ENCODE measurements around the gene TAF4B. TPM values are rescaled to one million over a fixed set of nuclear protein-coding genes. Genes with fewer than 3 reads are reported as not detected.

The TAF4B gene
- total RNA-seq, 4 donors from 2014 or later, result 1.9 to 38.0 (median 6.5) TPM

GRCh38 chr18:26267357-26267930 lies 41.2 kb downstream of the TAF4B start:
- Histone ChIP-seq H3K36me3 (no peaks in the 10 kb centered on the region), H3K27ac (no peak overlapping the region), H3K4me1 (no peaks in the 10 kb centered on the region), H3K4me3 (no peak overlapping the region), H3K27me3 (no peaks in the 10 kb centered on the region), H3K9me3 (no peaks in the 10 kb centered on the region)
- no peak for TF ChIP-seq POLR2A (IDR thresholded peaks at IDR 0.05)
- no peak for TF ChIP-seq CTCF (IDR thresholded peaks at IDR 0.05)
- DNase-seq, result no peak

- TF ChIP-seq POLR2A (IDR thresholded peaks at IDR 0.05) (no peak), CTCF (IDR thresholded peaks at IDR 0.05) (no peak)
- Histone ChIP-seq H3K4me3 (no peak overlapping the region), H3K9me3 (no peaks in the 10 kb centered on the region), H3K27me3 (no peaks in the 10 kb centered on the region), H3K27ac (no peak overlapping the region), H3K4me1 (no peaks in the 10 kb centered on the region), H3K36me3 (no peaks in the 10 kb centered on the region)
- no peak for DNase-seq
Measured at GRCh38 chr18:26268454-26268853, 42.2 kb downstream of the TAF4B start.

- Histone ChIP-seq H3K27me3 (no peaks in the 10 kb centered on the region), H3K4me3 (no peak overlapping the region), H3K27ac (no peak overlapping the region), H3K9me3 (no peaks in the 10 kb centered on the region), H3K36me3 (no peaks in the 10 kb centered on the region), H3K4me1 (no peaks in the 10 kb centered on the region)
- no peak for TF ChIP-seq POLR2A (IDR thresholded peaks at IDR 0.05)
- no peak for DNase-seq
Measured at GRCh38 chr18:26271917-26272549, 45.8 kb downstream of the TAF4B start.

GRCh38 chr18:26277374-26277773 lies 51.1 kb downstream of the TAF4B start:
- H3K9me3 ChIP-seq, result no peaks in the 10 kb centered on the region
- H3K36me3 ChIP-seq, result no peaks in the 10 kb centered on the region
- H3K27ac ChIP-seq, result no peak overlapping the region
- H3K27me3 ChIP-seq, result no peaks in the 10 kb centered on the region
- H3K4me1 ChIP-seq, result no peaks in the 10 kb centered on the region
- TF ChIP-seq POLR2A (IDR thresholded peaks at IDR 0.05) (no peak), CTCF (IDR thresholded peaks at IDR 0.05) (no peak)
- no peak for DNase-seq
- H3K4me3 ChIP-seq, result no peak overlapping the region

- Histone ChIP-seq H3K36me3 (no peaks in the 10 kb centered on the region), H3K9me3 (no peaks in the 10 kb centered on the region), H3K4me1 (no peaks in the 10 kb centered on the region), H3K27ac (no peak overlapping the region), H3K4me3 (no peak overlapping the region), H3K27me3 (no peaks in the 10 kb centered on the region)
- no peak for TF ChIP-seq POLR2A (IDR thresholded peaks at IDR 0.05)
- no peak for TF ChIP-seq CTCF (IDR thresholded peaks at IDR 0.05)
- DNase-seq, result no peak
Measured at GRCh38 chr18:26279428-26279827, 53.2 kb downstream of the TAF4B start.

- Histone ChIP-seq H3K4me3 (no peak overlapping the region), H3K4me1 (no peaks in the 10 kb centered on the region), H3K27ac (no peak overlapping the region), H3K27me3 (no peaks in the 10 kb centered on the region), H3K36me3 (peaks cover 0 to 4% (median 0%) of the 10 kb centered on the region in 3 donors), H3K9me3 (no peaks in the 10 kb centered on the region)
- no peak for TF ChIP-seq CTCF (IDR thresholded peaks at IDR 0.05)
- no peak for TF ChIP-seq POLR2A (IDR thresholded peaks at IDR 0.05)
- DNase-seq, result no peak
Measured at GRCh38 chr18:26286008-26286407, 59.8 kb downstream of the TAF4B start.

Measured in Peyer's patch (tissue), 4 donors.